HG03045 (cell line): ENCODE results near the gene ATXN1.
"Not testable (repeated sequence)": the region's sequence is repeated elsewhere in the genome, so short reads cannot be mapped to it uniquely, and the experiment has no call there.

Experiments used
- ATAC-seq: cut with Tn5 transposase; IDR thresholded peaks from one replicate; pipeline ENCODE4 v1.9.1; 2021; ENCODE audit warnings: mild to moderate bottlenecking, moderate library complexity; ENCODE audit not compliant: unreplicated experiment

The ATXN1 gene

DNA sequence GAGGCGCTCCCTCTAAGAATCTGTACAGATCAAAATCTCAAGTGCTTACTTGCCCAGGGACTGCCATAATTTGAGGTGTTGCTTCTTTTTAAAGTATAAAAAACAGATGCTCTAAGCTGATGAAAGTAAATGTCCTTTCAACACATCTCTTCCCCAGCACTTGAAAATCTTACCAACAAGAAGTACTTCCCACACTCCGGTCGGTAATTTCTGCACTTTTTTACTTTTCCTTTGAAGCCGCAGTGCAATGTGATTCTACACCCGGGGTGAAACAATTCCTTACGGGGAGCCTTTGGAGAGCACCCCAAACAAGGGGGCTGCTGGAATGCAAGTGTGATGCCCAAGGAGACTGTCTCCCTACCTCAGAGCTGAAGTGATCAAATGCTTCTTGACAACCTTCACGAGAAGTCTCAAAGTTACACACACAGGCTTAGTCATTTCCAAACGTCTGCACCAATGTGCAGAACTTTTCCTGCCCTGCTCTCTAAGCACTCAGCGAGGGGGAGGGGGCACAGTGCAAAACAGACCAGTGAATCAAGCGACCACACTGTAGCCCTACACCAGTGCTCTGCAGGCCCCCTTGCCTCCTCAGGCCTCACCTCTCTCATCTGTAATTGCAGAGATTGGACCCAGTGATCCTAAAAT is 56.7 kb downstream of the ATXN1 start:
- no peak for ATAC-seq

GRCh38 chr6:16702627-16703378 is 58.5 kb downstream of the ATXN1 start:
- ATAC-seq, result not testable (repeated sequence)

- ATAC-seq, result no peak
These were observed 60.4 kb downstream of the ATXN1 start for GRCh38 chr6:16700916-16701234.

DNA sequence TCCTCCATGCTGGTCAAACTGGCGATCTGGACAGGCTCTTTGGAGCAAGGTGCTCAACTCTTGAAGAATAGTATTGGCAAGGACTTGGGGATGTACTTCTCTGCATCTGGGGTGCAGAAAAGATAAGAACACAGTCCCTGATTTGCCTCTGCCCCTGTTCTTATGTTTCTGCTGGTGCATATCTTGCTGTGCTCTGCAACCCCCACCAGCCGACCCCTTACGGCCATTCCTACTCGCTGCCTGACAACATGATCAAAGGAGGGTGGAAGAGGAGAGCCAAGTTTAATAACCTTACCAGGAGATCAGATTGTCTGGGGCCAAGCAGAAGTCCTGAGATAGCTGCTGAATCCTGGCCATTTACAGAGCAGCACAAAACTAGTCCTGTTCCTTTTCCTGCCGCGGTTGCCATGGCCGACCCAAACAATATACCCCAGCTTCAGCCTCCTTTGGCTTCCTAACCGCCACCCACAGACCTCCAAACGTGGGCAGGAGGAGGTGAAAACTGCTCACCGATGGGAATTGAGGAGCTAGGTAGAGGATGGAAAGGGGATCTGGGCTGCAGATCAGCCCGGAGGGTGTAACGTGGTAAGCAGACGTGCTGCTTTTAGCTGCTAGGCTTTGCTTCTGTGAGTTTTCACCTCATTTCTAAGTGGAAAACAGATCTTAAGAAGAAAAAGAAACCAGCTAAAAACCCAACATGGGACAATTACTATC is 60.9 kb downstream of the ATXN1 start:
- ATAC-seq, result no peak

- no peak for ATAC-seq
These were observed 62.0 kb downstream of the ATXN1 start for GRCh38 chr6:16698997-16699868.

DNA sequence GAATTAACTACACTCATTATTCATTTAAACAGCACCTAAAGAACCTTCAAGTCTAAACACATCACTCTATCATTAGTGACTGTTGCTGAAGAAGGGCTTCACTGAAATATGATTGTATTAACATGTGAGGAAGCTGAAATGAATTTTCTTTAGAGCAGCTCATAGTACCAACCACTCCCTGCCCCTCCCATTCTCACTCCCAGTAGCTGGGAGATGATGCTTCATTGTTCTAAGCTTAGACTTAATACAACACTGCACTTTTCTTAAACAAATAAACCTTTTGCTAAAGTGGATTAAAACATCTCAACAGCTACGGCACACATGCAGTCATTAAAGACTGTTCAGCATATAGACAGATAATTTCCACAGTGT is 63.1 kb downstream of the ATXN1 start:
- ATAC-seq, result no peak

DNA sequence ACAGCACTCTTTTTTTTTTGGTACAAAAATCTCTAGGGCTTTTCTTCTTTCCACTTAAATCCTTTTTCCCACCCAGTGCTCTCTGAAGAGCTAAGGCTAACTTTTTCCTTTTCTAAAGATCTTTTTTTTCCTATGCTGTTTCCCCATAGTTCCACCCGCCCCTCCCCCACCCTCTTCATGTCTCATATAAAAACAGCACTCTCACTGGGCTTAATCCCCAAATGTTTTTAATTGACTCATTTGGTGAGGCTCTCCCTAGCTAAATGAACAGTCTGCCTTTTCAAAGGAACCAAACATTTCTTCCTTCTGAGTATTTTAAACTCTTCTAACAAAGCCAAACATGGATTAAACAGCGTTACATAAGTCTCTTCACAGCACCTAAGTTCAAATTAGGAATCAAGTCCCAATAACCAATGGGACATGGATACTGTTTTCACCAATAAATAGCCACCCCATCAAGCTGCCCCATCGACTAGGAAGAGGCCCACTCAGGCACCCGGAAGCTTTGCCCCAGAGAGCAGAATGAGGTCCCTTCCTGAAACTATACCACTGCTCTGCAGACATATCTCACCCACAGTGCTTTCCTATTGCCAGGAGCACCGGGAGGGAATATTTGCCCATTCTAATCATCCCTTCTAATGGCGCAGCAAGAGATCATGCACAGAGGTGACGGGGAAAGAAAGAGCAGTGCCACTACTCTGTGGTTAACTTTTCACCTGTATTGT is 63.7 kb downstream of the ATXN1 start:
- no peak for ATAC-seq

- no peak for ATAC-seq
These were observed 64.8 kb downstream of the ATXN1 start for GRCh38 chr6:16696496-16696895.

DNA sequence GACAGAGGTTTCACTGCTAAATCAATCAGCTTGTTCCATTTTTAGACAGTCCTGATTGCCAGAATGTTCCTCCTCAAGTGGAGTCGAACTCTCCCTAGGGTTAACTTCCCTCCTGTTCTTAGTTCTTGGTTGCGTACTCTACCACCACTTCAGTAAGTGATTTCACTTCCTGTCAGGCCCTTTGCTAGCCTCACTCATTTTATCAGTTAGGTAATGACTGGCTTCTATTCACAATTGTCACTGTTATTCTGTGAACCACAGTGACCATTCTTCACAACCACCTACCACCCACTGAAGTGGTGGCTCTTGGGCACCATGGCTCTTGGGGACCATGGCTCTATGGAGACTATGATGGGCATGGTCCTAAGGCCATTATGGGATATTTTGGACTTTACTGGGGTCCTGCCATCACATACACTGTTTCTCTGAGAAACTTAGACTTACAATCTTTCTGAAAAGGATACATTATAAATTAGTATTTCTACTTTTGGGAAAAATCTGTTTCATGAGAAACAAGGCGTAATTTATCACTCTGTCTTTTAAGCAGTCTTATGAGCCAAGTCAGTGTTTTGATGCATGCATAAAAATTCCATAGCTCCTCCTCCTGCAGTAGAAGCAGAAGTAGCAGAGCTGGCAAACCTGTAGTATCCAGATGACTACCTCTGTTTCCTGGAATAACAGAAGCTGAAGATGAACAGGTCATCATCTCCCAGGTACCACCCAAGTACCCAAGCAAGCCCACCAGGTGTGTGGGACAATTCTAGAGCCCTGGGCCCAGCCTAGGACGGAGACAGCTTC is 66.3 kb downstream of the ATXN1 start:
- peak; percentile 62 for ATAC-seq

- ATAC-seq, result no peak
These were observed 69.9 kb downstream of the ATXN1 start for GRCh38 chr6:16691324-16691723.

GRCh38 chr6:16690608-16691142 is 70.6 kb downstream of the ATXN1 start:
- peak; percentile 84 for ATAC-seq

GRCh38 chr6:16689788-16690607 is 71.3 kb downstream of the ATXN1 start:
- no peak for ATAC-seq

- ATAC-seq, result no peak
These were observed 72.2 kb downstream of the ATXN1 start for GRCh38 chr6:16688984-16689636.

DNA sequence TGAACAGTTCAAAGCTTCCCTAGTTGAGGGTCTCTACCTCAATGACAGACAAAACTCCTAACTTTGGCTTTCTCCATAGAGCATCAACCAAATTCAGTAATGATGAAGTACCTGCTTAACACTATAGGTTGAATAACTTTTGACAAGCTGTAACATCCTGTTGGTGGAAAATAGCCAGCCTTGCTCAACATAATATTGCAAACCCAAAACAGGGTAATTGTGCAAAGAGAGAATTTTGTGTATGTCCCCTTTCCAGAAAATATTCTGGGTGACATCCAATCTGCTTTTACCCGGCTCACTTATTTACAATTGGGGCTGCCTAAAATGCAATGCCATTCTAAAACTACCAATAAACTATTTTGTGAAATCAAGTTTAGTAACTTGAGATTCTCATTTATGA is 72.8 kb downstream of the ATXN1 start:
- no peak for ATAC-seq

GRCh38 chr6:16687045-16687444 is 74.2 kb downstream of the ATXN1 start:
- ATAC-seq, result no peak

DNA sequence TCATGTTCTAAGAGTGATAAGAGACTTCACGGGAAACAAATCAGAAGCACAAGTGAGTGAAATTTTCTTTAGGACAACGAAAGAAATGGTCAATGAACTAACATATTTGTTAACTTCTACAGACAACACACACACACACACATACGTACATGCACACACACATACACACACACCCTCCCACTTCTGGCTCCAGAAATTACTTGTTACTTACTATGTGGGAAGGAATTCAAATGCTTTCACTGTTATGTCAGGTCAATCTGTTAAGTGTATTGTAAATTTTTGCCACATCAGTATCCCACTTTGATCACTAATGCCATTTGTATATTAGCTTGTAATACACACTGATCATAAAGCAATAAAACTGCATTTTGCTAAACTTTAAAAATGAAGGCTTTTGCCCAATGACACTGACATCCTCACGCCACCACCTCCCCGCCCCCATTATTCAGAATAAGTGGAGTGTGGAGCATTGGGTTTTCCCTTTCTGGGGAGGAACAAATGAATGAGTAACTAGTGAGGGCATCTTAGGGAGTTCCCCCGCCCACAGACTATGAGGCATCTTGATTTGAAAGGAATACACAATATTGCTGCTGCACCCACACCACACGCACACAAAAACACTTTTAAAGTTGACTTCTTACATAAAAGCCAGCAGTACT is 76.2 kb downstream of the ATXN1 start:
- peak; percentile 58 for ATAC-seq

DNA sequence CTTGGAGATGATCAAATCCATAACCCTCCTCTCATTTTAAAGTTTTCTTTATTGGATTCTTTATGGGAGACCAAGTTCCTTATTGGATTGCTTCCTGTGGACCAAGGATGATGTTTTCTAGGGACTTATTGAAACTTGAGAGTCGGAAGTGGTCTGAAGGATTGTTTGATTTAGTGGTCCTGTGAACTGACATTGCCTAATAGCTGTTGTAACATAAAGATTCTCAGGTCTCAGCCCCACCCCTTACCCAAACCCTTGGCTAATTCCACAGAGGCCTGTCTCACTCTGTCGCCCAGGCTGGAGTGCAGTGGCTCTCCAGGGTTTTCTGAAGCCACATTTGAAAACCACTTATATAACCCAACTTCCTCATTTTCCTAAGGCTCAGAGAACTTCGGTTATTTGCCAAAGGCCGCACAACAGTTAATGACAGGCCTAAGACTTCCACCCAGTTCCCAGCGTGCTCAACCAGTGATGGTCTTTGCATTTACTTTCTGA is 77.0 kb downstream of the ATXN1 start:
- ATAC-seq, result no peak
